Fibroblast of skin of scalp (primary cell): ENCODE data around the gene STARD7. TPM values are rescaled to one million over a fixed set of nuclear protein-coding genes. Genes with fewer than 3 reads are reported as not detected.
"Not testable (repeated sequence)": the region's sequence is repeated elsewhere in the genome, so short reads cannot be mapped to it uniquely, and the experiment has no call there.

Source experiments
- DNase-seq: peaks from one replicate; pipeline ENCODE4 v3.0.0-alpha.2; 2013
- polyA plus RNA-seq, 2 experiments: library from polyadenylated mRNA; unstranded; fragments of 120-200 nt; gene quantifications; one replicate each; pipeline ENCODE4 v1.2.1, GENCODE V29; 2013; ENCODE audit not compliant: insufficient read length in 2 of 2

The STARD7 gene
- 67.9 TPM for polyA plus RNA-seq (2013, experiment 1 of 2; ENCODE audit: insufficient read length)
- 72.7 TPM for polyA plus RNA-seq (2013, experiment 2 of 2; ENCODE audit: insufficient read length)

DNA sequence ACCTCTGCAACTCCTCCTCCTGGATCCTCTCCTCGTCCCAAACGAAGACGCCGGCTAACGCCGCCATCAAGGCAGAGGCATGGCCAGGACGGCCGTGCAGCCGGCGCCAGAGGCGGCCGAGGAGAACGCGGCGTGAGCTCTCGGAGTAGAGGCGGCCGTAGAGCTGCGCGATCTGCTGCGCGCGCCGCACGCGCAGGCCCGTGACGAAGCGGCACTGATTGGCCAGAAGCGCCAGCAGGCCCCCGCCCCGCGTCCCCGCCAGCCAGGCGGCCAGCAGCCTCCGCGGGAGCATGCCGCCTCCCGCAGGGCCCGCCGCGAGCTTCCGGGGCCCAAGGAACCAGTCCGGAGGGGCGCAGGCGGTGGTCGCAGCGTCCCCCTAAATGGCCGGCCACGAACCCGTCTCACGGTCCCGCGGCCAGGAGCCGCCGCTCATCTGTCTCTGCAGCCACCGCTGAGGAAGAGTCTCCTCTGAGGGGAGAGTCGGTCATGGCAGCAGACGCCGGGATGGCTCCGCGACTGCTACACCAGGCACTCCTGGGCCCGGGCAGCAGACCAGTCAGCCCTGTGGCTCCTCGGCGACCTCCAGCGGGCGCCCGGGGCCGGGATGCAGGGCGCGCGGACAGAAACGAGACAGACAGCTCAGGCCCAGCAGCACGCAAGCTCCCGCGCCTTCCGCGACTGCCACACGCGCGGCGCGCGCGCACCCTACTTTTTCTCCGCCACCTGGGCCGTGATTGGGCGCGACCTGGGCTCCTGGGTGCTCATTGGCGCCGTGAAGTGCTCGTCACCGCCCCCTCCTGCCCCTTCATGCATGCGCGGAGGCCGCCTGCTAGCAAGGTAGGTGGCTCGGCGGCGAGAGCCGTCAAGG is at the start of gene STARD7:
STARD7 (minus strand) TSS at position 685 of the 868 bp plus-strand sequence; CDS start at position 292, 393 bp downstream.
- DNase-seq, result peak; percentile 98

- DNase-seq, result not testable (repeated sequence)
Measured at GRCh38 chr2:96257744-96258143, 49.1 kb upstream of the STARD7 start.

DNA sequence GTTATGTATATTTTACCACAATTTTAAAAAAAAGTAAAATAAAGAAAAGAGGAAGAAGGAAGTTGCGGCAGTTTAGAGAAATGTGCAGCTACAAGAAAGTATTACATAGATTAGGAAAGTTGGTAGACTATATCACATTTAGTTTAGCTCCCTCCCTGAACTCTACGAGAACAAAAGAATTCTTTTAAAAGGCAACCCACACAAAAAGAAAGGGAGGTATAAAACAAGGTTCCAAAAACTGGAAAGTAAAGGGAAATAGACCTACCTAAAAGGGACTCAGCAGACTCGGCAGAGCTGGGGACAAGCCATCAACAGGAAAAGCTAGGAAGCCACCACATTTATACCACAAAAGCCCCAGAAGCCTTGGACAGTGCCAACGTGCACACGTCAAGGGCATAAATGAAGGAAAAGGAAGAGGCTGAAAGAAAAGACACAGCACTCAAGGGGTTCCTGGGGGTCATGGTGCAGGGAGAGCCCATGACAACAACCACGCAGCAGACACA is 48.0 kb upstream of the STARD7 start:
- no peak for DNase-seq

DNA sequence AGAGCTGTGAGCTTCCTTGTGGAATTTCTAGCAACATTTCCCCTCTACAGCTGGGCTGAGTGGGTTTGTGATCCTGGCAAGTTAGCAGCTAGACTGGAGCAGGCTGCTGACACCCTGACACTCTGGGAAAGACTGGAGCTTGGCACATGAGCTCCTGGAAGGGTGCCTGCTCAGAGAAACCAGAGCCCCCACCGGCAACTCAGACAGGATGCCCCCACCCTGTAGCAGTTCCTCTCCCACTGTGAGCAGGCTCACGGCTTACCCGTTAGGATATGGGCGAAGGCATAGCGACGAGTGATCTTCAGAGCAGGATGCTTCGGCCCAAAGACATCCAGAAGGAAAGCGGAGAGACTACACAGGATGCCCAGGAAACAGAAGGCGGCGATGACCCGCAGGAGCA is 45.9 kb upstream of the STARD7 start:
- DNase-seq, result no peak

DNA sequence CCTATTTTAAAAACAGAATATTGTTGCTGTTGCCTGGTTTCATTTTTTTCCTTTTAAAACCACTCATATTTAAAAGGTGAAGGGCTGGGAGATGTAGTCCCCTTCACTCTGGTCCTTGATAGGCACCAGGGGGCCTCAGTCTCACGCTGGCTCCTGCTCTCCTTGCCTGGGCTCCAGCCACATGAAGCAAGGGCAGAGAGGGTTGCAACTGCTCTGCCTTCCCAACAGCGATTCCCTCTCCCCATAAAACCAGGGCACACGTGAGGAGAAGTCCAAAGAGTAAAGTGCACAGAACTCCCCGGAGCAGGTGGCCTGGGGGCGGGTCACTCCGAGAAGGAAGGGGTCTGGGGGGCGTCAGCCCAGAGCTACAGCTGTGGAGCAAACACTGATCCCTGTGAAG is 44.4 kb upstream of the STARD7 start:
- DNase-seq, result no peak

DNA sequence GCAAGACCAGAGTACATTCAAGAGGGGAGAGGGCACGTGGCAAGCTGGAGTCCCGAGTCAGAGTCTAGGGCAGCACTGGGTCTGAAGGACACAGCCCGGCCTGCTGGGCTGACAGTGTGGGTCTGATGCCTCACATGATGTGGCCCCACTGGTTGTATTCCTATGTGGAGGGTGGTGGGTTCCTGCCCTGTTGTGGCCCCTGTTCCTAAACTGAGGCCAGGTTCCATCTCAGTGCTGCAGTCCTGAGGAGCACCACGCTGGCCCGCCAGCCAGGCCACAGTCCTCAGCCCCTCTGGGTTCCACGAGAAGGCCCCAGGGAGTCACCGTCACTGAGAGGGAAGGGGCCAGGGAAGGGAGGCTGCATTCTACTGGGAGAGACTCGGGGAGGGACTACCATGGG is 43.9 kb upstream of the STARD7 start:
- no peak for DNase-seq

- DNase-seq, result peak; percentile 87
Measured at GRCh38 chr2:96251721-96252292, 43.2 kb upstream of the STARD7 start.

DNA sequence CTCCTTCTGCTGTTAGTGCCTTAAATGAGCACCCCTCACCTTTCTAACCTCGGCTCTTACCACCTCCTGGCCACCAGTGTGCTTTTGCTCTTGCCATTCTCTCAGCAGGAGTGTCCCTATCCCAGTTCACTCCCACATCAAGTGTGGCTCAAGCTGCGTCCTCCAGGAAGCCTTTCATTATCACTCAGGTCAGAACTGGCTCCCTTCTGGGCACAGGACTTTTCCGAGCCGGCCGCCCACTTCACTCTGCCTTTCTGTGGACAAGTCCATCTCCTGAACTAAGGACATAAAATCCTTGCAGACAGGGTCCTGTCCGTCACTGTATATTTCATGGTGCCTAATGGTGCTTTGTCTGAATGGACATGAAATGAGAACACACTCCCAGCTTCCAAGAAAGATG is 41.6 kb upstream of the STARD7 start:
- no peak for DNase-seq

GRCh38 chr2:96249654-96250053 is 41.0 kb upstream of the STARD7 start:
- DNase-seq, result peak; percentile 92

GRCh38 chr2:96248624-96249023 is 40.0 kb upstream of the STARD7 start:
- no peak for DNase-seq

DNA sequence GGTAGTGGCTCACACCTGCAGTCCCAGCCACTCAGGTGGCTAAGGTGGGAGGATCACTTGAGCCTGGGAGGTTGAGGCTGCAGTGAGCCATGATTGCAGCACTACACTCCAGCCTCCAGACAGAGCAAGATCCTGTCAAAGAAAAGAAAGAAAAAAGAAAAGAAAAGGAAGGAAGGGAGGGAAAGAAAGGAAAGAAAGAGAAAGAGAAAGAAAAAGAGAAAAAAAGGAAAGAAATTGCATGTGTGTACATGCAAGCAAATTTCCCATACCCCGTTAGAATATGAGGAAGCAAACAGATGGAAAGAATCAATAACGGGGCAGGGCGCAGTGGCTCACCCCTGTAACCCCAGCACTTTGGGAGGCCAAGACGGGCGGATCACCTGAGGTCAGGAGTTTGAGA is 39.3 kb upstream of the STARD7 start:
- DNase-seq, result no peak

- DNase-seq, result no peak
Measured at GRCh38 chr2:96247009-96247408, 38.4 kb upstream of the STARD7 start.

DNA sequence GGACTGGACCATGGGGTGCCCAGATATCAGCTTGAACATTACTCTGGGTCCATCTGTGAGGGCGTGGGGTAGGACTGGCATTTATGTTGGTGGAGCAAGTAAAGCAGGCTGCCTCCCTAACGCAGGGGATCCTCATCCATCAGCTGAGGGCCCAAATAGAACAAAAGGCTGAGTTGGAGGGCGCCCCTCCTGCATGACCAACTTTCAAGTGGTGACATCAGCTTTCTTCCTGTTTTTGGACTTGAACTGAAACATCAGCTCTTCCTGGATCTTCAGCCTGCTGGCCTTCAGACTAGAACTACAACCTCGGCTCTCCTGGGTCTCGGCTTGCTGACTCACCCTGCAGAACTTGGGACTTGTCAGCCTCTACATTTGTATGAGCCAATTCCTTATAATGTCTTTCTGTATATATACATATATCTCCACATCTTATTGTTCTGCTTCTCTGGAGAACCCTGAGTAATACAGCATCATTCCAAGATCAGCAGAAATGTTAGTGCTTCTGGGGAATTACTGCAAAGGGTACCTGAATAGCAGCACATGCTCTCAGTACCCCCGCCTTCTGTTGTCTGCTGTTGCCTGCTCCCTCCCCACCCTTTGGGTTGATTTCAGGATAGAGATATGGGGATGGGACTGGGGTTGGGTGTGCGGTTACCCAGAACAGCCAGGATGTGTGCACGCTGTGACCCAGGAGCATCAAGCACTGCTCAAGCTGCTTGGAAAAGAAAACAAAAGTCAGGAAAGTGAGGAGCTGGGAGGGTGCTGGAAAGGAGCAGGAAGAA is 37.2 kb upstream of the STARD7 start:
- peak; percentile 46 for DNase-seq

DNA sequence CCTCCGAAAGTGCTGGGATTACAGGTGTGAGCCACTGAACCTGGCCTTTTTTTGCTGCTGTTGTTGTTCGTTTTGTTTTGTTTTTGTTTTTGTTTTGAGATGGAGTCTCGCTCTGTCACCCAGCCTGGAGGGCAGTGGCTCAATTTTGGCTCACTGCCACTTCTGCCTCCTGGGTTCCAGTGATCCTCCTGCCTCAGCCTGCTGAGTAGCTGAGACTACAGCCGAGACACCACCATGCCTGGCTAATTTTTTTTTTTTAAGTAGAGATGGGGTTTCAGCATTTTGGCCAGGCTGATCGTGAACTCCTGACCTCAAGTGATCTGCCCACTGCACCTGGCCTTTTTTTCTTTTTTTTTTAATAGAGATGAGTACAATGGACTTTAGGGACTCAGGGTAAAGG is 35.2 kb upstream of the STARD7 start:
- DNase-seq, result no peak

DNA sequence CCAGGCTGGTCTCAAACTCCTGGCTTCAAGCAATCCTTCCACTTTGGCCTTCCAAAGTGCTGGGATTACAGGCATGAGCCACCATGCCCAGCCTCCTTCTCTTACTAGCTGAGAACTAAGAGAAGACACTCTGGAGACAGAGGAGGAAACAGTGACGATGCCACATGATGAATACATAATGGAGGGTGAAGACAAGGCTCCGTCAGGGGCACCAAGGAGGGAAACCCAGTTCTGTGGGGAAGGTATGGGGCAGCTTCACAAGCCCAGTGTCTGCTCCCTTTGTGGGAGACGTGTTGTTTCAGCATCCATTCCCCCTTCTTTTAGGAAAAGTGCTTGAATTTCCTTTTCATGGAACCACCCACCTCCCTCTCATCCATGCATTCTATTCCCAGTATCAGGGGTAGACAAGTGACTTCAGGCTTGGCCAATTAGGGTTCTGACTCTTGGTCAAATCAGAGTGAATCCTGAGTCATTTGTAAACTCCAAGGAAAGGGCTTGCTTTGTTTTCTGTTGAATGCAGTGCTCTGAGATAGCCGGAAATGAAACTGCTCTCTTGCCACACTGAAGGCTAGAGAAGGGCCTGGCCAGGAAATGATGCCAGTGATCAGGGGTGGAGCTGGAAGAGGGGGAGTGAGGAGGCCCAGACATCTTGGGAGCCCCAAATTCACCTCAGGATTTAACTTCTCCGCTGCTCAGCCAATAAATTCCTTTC is 33.4 kb upstream of the STARD7 start:
- peak; percentile 22 for DNase-seq

GRCh38 chr2:96241227-96241626 is 32.6 kb upstream of the STARD7 start:
- no peak for DNase-seq

DNA sequence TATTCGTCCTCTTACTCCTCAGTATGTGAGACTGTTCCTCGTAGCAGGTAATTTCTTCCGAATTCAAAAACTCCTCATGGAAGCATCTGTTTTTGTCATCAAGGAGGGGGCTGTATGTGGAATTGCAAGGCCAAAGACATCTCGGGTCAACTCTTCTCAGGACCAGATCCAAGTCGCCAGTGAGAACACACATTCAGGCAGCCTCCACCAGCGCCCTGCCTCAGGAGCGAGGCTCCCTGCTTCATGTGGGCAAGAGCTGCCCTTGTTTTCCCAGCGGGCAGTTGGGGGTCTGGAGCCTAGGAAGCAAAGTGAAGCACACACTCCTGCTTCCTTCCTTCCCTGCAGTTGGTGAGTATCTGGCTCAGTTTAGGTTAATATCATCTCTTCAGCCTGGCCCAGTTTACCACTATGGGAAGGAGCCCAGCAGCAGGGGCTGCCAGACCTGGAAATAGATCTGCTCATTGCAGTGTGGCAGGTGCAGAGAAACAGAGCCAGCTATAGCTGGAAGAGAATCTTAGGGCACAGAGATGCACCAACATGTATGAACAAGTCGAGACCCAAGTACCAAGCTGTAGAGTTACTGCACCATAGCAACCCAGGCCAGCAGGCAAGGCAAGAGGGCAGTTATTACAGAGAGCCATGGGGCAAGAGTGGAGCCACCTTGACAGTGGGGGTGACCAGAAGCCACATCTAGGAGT is 31.9 kb upstream of the STARD7 start:
- DNase-seq, result no peak

DNA sequence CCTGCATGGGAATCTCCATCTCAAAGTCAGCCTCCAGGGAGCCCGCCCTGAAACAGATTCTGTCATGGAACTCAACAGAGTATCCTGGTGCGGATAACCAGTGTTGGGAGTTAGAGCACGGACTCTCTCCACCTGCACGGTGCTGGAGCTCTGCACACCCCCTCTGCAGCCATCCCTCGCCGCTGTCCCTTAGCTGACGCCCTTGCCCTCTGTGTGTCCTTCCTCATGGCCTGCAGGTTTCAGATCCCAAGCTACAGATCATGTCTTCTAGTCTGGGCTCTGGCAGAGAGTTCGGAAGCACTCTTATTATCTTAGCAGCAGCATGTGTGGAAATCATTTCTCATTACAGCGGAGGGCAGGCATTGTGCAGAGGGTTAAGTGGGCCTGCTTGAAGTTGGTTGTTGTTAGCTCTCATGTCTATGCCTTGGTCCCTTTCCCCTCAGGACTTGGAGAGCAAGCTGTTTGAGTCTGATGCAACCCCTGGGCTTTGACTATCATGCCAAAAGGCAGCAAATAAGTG is 31.2 kb upstream of the STARD7 start:
- no peak for DNase-seq

DNA sequence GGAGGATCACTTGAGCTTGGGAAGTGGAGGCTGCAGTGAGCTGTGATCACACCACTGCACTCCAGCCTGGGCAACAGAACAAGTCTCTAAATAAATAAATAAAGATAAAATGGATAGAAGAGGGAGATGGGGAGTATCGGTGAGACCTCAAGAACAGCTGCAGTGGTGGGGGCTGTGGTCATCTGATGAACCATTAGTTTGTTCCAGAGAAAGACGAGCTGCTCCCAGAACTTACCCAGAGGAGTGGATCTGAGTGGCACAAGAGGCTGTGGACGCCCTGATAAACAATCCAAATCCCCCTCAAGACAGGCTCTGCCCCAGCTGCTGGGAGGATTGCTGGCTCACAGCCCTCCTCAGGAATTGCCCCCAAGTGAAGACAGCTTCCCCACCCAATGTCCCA is 30.5 kb upstream of the STARD7 start:
- no peak for DNase-seq

DNA sequence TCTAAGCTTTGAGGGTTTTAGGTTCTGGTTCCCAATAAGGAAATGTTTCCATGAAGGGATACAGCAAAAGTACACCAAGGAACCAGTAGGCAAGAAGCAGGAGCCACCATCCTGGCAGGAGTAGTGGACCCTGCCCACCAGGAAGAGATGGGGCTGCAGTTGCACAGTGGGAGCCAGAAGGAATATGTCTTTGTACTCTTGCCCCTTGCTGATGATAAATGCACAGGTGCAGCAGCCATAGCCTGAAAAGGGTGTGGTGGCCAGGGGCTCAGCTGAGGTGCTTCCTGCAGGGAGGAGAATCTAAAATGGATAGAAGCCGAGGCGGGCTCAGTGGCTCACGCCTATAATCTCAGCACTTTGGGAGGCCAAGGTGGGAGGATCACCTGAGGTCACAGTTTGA is 29.6 kb upstream of the STARD7 start:
- DNase-seq, result no peak

DNA sequence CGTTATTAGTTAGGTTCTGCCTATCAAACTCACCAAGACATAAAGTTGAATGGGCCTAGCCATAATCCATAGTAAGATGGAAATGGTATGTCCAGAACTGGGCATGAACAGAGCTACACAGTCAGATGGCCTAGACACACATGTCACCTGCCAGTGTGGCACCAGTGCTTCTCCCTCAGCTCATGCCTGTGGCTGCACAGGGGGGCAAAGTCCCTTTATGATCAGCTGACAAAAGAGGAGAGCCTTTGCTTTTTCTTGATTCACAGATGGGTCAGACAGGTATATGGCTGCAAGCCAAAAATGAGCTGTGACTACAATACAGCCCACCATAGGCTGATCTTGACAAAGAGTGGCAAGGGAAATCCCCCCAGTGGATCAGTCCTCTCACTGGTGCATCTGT is 28.3 kb upstream of the STARD7 start:
- no peak for DNase-seq
